HG03196 (cell line): ENCODE data around the gene COL6A2.
"Not testable (repeated sequence)": the region's sequence is repeated elsewhere in the genome, so short reads cannot be mapped to it uniquely, and the experiment has no call there.

Experiments used
- ATAC-seq: cut with Tn5 transposase; IDR thresholded peaks from one replicate; pipeline ENCODE4 v1.9.1; 2021; ENCODE audit not compliant: unreplicated experiment

COL6A2 gene

DNA sequence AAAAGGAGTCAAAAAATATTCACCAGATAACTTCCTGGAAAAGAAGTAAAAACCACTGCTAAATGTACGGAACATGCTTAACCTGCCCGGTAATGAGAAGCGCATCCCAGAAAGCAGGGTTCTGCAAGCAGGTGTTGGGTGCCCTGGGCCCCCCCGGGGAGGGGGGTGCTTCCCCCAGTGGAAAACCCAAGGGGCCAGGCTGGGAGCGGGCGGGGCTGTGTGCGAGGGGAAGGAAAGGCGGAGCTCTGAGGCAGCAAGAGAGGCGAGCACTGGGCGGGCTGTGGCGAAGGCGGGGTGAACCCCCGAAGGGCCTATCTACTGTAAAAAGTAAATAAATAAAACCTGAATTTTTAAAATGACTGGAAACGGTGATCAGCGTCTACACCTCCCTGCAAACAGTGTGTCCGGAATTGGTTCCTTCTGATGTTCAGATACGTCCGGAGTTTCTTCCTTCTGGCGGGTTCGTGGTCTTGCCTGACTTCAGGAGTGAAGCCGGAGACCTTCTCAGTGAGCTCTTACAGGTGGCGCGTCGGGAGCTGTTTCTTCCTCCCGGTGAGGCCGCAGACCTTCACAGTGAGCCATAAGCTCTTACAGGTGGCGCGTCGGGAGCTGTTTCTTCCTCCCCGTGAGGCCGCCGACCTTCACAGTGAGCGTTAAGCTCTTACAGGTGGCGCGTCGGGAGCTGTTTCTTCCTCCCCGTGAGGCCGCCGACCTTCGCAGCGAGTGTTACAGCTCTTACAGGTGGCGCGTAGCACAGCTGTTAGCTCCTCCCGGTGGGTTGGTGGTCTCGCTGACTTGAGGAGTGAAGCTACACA is 44.1 kb downstream of the COL6A2 start:
- no peak for ATAC-seq

DNA sequence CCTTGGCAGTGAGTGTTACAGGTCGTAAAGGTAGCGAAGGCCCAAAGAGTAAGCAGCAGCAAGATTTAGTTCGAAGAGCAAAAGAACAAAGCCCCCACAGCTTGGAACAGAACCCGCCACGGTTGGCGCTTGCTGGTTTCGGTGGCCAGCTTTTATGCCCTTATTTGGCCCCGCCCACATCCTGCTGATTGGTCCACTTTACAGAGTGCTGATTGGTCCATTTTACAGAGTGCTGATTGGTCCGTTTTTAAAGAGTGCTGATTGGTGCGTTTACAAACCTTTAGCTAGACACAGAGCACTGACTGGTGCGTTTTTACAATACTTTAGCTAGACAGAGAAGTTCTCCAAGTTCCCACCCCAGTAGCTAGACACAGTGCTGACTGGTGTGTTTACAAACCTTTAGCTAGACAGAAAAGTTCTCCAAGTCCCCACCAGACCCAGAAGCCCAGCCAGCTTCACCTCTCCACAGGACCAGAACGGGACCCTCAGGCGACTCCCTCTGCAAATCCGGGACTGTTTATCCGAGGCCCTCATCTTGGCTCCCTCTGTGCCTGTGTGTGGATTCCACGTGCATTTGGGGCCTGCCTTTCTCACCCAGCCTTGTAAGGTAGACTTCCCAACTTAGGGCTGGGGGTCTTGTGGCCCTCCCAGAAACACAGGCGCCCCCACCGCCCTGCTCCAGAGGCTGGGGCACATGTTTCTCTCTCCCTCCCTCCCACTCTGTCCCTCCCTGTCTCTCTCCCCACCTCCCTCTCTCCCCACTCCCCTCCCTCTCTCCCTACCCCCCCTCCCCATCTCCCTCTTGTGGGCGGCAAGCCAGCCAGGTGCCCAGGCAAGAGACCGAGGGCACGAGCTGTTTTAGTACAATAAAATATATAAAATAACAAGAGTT is 44.9 kb downstream of the COL6A2 start:
- no peak for ATAC-seq

DNA sequence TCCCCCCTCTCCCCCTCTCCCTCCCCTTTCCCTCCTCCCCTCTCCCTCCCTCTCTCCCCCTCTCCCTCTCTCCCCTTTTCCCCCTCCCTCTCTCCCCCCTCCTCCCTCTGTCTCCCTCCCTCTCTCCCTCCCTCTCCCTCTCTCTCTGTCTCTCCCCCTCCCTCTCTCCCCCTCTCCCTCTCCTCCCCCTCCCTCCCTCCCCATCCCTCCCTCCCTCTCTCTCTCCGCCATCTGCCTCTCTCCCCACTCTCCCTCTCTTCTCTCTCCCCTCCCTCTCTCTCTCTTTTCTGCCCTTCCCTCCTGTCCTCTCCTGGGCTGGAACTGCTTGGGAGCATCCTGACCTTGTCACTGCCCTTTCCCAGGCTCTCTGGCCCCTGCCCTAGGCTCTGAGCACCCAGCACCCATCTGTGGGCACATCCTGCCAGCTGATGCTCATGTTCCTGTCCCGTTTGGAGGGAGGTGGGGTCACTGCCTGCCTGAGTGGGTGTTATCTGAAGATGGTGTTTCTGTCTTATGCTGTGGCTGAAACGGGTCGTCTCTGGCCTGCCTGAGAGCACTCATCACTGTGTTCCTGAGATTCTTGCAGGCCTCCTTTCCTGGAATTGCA is 46.7 kb downstream of the COL6A2 start:
- no peak for ATAC-seq

DNA sequence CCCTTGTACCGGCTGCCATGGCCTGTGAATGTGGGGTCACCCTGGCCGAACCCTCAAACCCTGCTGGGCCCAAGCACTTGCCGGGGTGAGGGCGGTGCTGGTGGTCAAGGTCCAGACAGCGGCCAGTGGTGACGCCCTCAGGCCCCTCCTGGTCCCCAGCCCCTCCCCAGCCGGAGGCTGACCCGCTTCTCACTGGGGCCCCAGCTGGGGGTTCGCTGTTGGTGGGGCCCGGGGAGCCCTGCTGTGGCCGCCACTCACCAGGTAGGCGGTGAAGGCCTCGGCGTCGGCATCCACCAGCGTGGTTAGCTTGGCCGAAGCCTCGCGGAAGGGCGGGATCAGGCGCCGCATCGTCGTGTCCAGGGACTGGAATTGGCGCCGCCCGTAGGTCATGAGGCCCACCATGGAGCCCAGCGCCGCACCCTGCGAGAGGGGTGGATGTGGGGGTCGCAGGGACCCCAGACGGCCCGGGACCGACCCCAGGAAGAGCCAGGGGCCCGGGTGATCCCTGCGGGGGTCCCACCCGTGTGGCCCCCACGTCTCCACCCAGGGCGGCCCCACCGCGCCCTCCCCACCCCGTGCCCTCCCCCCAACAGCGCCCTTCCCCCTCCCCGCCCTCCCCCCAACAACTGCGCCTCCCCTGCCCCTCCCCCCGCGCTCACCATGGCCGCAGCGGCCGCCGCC is 47.4 kb downstream of the COL6A2 start:
- no peak for ATAC-seq

DNA sequence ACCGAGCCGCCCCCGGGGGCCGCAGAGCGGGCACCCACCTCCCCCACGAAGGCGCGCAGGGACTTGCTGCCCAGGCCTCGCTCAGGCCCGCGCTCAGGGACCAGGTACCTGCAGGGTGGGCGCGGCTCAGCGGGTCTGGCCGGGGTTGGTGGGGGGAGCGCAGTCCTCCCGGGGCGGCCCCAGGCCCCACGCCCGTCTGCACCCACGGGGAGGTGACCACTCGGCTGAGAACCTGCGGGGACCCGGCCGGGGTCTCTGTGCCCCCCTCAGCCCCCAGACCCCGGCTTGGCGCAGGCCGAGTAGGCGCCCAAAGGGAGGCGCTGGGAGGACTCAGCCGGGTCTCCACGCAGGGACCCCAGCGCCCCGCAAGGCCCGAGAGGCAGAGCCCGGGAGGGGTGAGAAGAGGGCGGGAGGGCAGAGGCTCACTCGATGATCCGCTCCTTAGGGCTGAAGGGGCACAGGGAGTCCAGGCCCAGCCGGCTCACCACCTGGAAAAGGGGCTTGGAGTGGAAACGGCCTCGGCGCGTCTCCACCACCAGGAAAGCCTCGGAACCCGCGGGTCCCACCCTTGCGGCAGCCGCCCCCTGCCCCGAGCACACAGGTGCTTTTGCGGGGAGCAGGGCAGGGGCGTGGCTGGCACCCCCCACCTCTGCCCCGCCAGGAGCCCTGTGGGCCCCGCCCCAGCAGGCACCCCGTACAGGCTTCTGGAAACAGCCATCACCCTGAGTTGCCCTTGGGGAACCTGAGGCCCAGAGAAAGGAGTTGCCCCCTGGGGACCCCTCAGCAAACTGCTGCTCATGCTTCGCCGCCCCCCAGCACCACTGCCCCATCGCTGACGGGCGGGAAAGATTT is 48.2 kb downstream of the COL6A2 start:
- no peak for ATAC-seq

DNA sequence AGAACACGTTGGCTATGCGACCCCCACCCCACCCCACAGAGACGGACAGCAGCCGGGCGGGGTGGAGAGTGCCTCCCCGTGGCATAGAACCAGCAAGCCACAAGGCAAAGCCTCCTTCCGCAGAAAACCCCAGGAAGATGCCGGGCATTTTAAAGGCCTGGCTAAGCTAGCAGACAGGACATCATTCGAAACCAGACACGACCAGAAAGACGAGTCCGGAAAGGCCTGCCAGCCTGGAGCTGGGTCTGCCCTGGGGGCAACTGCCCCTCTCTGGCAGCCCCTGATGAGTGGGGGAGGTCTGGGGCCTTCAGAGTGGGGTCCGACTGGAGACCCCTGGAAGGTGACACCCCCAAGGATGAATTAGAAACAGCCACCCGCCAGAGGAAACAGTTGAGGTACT is 48.9 kb downstream of the COL6A2 start:
- ATAC-seq = no peak

DNA sequence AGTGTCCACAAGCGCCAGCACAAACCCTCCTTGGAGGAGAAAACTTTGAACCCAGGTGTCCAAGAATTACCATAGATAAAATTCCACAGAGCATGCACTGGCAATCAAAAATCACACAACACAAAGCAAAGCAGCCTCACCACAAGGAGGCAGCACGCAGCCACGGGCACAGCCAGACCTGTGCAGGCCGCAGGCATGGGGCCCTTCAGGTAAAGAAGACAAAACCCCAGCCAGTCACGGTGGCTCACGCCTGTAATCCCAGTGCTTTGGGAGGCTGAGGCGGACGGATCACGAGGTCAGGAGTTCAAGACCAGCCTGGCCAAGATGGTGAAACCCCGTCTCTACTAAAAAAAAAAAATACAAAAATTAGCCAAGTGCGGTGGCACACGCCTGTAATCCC is 49.5 kb downstream of the COL6A2 start:
- not testable (repeated sequence) for ATAC-seq

DNA sequence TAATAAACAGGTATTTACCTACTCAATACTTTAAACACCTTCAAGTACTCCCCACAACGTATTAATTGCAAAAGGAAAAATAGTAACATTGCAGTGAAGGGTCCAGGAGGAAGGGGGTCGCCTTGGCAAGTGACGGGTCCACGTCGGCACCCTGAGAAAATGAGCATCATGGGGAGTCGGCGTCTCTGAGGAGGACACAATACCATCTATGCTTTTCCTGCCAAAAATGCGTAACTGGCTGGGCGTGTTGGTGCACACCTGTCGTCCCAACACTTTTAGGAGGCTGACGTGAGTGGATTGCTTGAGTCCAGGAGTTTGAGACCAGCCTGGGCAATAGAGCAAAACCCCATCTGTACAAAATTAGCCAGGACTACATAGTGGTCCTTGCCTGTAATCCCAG is 50.2 kb downstream of the COL6A2 start:
- no peak for ATAC-seq

DNA sequence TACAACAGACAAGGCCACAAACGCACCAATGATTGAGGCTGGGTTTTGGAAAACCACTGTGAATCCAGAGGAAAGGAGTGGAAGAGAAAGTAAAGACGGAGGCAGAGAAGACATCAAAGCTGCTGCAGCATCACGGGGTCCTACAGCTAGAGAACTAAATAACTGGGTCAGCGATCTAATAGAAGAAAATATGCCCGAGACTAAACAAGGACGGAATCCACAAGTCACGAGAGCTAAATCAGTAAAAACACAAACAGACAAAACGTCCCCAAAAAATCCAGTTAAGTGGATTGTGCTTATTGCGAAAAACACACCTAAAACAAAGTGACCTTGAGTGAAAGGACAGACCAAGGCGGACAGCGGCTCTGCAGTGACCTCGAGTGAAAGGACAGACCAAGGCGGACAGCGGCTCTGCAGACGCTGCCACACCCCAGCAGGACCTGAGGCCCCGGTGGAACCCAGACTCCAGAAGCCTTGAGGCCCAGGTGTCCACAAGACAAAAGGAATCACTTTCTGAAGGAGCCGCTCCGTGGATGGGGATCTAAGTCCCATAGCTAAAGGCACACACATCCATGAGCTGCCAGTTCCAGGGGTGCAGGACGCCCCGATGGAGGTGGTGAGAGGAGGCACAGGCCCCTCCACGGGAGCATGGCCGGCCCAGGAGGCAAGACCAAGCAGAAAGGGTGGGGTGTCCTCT is 51.4 kb downstream of the COL6A2 start:
- no peak for ATAC-seq

DNA sequence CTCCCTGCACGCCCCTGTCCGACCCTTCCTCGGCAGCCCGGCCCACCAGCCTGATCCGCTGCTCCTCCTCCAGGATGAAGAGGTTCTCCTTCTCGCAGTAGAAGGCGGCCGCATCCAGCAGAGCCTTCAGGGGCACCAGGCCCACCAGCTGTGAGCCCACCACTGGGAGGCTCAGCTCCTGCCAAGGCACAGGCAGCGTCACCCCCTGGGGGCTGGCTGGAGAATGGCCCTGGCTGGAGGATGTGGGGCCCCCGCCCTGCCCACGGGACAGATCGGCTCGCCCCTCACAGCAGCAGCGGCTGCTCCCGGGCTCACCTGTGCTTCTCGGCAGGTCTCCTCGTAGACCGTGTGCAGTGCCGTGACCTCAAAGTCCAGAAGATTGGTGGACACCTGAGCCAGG is 52.2 kb downstream of the COL6A2 start:
- ATAC-seq = no peak

DNA sequence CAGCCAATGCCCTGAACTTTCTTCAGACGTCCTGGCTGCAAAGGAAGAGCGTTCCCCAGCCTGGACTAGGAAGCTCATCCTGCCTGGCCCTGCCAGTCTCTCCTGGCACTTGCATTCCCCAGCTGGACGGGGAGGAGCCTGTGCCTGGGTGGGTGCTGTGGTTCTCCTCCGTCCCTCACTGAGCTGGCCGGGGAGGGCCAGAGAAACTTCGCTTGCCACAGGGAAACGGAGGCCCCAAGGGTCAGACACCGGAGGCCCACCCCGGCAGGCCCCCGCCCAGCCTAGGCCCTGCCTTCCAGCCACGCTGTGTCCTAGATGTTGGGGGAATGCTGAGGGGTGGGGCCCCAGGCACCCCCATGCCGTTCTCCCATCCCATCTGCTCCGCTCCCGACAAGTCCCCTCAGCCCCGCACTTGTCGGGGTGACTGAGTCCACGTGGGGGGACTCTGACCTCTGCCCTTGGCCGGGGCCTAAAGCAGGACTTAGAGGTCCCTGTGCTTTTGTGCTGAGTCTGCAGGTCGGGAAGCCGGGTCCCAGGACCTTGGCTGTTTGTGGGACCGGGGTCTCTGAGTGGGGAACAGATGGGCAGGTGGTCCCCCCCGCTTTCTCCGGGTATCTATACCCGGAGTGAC is 52.7 kb downstream of the COL6A2 start:
- ATAC-seq = no peak

DNA sequence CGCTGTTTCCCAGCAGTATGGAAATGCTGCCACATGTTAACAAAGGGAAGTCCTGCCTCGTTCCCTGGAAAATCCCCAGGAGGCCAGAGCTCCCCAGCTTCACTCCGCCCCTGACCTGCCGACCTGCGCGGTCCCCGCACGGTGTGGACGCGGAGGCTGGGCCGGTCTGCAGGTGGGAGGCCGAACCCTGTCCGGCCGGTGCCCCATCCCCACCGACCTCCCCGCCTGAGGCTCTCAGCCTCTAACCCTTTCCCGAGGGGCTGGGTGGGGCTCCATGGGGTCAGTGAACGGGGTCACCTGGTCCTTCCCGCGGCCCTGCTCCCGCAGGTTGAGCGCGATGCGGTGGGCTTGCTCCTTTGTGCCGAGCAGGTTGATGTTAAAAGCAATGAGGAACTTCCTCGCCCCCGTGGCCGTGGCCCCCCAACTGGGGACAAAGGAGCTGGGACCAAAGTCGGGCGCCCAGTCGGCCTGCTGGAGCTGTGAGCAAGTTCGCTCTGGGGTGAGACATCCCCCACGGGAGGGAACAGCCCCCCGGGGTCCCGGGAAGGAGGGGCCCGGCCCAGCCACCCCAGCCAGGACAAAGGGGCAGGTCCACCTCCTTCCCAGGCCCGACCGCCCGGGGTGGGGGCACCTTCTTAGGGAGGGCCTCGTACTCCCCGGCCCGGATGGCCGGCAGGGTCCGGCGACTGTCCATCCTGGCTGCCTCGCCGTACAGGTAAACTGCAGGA is 53.5 kb downstream of the COL6A2 start:
- ATAC-seq = no peak

DNA sequence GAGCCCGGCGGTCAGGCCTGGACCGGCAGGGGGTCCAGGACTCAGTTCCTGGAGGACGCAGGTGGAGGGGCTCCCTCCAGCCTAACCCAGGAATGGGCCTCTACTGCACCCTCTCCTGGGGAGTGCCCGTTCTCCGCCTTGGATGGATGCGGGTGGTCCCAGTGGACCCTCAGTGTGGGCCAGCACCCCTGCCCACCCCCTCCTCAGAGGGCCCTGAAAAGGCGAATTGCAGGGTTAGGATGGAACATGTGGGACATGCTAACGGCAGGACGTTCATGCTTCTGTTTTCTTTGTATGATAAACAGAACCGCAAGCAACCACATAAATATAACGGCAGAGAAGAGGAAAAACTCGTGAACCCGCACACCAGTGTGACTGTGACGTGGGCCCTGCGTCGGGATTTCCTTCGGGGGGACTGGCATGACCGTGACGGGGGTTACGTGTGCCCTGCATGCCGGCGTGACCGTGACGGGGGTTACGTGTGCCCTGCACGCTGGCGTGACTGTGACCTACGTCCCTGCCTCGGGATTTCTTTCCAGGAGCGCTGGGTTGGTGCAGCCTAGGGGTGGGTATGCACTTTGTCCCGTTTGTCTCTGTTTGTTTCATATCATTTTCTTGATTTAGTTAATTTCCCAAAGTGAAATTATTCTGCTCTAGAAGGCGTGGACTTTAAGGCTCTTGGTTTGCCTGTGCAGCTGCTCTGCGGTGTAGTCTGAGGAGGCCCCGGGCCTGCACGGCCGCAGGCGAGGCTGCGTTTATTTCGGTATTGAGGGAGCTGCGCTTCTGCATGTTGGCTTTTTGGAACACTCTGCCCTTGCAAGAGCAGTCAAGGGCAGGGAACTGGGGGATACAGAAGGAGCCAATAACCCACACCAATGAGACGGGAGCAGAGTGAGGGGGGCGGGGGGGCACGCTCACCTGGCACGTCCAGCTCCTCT is 54.3 kb downstream of the COL6A2 start:
- ATAC-seq = no peak

DNA sequence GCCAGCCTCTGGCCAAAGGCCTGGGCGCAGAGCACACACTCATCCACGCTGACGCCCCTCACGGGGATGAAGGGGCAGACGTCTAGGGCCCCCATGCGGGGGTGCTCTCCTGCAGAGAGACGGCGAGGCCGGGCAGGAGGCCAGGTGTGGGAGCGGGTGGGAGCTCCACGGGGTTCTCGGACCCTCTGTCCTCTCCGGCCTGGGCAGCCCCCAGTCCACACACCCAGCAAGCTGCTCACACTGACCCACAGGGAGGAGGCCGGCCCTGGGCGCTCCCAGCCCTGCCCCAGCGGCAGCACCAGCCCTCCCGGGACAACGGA is 55.0 kb downstream of the COL6A2 start:
- no peak for ATAC-seq

DNA sequence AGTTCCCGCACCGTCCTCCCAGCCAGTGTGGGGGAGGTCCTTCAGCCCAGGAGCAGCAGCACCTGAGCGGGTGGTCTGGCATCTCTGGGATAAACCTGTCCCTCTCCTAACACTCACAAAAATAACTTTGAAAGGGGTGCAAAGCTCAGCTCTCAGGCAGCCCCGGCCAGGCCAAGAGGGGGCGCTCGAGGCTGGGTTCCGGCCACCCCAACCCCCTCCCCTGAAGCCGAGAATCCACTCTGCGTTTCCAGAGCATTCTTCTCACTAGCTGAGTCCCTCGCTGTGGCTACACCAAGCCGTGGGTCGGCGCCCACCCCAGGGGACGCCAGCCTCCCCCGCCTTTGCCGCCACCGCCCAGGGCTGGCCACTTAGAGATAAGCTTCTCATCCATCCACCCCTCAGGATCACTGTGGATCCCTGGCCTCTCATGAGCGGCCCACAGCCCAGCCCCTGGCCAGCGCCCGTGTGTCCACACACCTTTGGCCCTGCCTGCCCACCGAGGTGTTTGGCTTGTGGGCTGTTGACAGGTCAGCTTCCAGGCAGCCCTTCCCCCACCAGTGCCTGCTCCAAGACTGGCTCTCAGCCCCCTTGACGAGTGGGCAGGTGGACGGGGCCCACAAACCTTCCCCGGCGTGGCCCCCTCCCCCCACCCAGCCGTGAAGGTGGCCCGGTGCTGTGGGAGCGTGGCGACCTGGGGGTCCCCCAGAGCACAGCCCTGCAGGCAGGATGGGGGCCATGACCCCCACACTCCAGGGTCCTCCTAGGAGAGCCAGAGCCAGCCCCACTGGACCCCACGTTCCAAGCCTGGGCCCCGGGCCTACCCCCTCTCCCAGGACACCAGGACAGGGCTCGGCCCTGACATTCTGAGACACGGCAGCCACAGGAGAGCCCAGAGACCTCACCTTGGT is 55.6 kb downstream of the COL6A2 start:
- no peak for ATAC-seq

DNA sequence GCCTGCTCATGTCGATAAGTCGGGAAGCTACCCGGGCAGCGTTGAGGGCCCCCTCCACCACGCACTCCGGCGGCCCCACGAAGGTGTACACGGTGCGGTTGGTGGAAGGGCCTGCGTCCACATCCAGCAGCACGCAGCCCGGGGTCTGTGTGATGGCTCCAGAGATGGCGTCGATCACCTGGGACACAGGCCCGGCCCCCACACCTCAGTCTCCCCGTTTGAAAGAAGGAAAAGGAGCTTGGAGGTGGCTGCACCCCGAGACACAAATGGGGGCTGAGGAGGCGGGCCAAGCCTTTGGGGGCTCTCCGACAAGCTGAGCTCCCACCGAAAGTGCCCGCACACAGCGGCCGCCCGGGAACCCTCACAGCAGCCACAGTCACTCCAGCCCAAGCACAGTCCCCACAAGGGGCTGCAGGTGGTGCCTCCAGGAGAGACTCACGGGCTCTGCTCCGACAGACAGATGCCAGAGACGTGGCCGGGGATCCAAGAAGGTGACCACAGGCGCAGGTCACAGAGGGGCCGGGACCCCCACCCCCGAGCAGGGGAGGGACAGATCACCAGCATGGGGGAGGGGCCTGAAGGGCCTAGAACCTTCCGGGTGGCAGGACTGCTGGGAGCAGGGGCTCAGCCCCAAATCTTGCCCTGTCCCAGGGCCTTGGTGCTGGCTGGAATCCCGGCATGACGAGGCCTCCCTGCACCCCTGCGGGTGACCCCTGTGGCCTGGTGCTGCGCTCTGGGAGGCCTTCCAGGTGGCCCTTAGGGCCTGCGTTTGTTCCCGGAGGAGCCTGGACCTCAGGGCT is 56.4 kb downstream of the COL6A2 start:
- no peak for ATAC-seq
